Measurements from ENCODE around the gene TMEM139. TPM values are rescaled to one million over a fixed set of nuclear protein-coding genes. Genes with fewer than 3 reads are reported as not detected.

The TMEM139 gene
- total and polyA plus RNA-seq, 2 experiments from 2014 or later = 15.6 to 19.8 TPM

GRCh38 chr7:143321242-143321641 lies 36.5 kb downstream of the TMEM139 start:
- Histone ChIP-seq H3K9me3 (ENCODE audit: low read depth) (no peaks in the 10 kb centered on the region), H3K4me3 (no peak overlapping the region), H3K27ac (no peak overlapping the region), H3K79me2 (no peaks in the 10 kb centered on the region), H3K4me2 (no peak overlapping the region), H3K36me3 (replicated peaks; ENCODE audit: insufficient read depth, low read depth) (no peaks in the 10 kb centered on the region), H2AFZ (no peak overlapping the region), H4K20me1 (ENCODE audit: insufficient read depth, poor library complexity, severe bottlenecking) (no peaks in the 10 kb centered on the region), H3K9me2 (replicated peaks; ENCODE audit: insufficient read depth) (no peaks in the 10 kb centered on the region), H3K4me1 (ENCODE audit: insufficient read depth) (peaks cover 12% of the 10 kb centered on the region), H3K27me3 (no peaks in the 10 kb centered on the region)
- WGBS (ENCODE audit: low lambda C conversion rate, missing lambda C conversion rate) = 93% methylated on average over 10 of the region's 10 CpGs
- DNase-seq (ENCODE audit: low spot score) = no peak
- no peak for TF ChIP-seq EZH2 (IDR thresholded peaks at IDR 0.05; ENCODE audit: borderline replicate concordance)
- no peak for TF ChIP-seq CTCF (IDR thresholded peaks at IDR 0.05; ENCODE audit: poor library complexity)
- TF ChIP-seq EZH2phosphoT487 (IDR thresholded peaks at IDR 0.05; ENCODE audit: low read depth, severe bottlenecking, unreplicated experiment) = no peak

- Histone ChIP-seq H2AFZ (no peak overlapping the region), H3K4me3 (no peak overlapping the region), H3K4me1 (ENCODE audit: insufficient read depth) (peaks cover 12% of the 10 kb centered on the region), H3K9me3 (ENCODE audit: low read depth) (no peaks in the 10 kb centered on the region), H3K36me3 (replicated peaks; ENCODE audit: insufficient read depth, low read depth) (no peaks in the 10 kb centered on the region), H4K20me1 (ENCODE audit: insufficient read depth, poor library complexity, severe bottlenecking) (no peaks in the 10 kb centered on the region), H3K27me3 (no peaks in the 10 kb centered on the region), H3K4me2 (no peak overlapping the region), H3K79me2 (no peaks in the 10 kb centered on the region), H3K9me2 (replicated peaks; ENCODE audit: insufficient read depth) (no peaks in the 10 kb centered on the region), H3K27ac (no peak overlapping the region)
- no peak for TF ChIP-seq EZH2 (IDR thresholded peaks at IDR 0.05; ENCODE audit: borderline replicate concordance)
- TF ChIP-seq EZH2phosphoT487 (IDR thresholded peaks at IDR 0.05; ENCODE audit: low read depth, severe bottlenecking, unreplicated experiment) = no peak
- TF ChIP-seq CTCF (IDR thresholded peaks at IDR 0.05; ENCODE audit: poor library complexity) = no peak
- WGBS (ENCODE audit: low lambda C conversion rate, missing lambda C conversion rate) = 85% methylated on average over 4 of the region's 4 CpGs
- no peak for DNase-seq (ENCODE audit: low spot score)
Measured at GRCh38 chr7:143321734-143322133, 37.0 kb downstream of the TMEM139 start.

- Histone ChIP-seq H3K4me2 (no peak overlapping the region), H3K9me2 (replicated peaks; ENCODE audit: insufficient read depth) (no peaks in the 10 kb centered on the region), H3K79me2 (no peaks in the 10 kb centered on the region), H3K27ac (no peak overlapping the region), H3K4me1 (ENCODE audit: insufficient read depth) (peaks cover 12% of the 10 kb centered on the region), H2AFZ (no peak overlapping the region), H3K27me3 (no peaks in the 10 kb centered on the region), H3K36me3 (replicated peaks; ENCODE audit: insufficient read depth, low read depth) (no peaks in the 10 kb centered on the region), H4K20me1 (ENCODE audit: insufficient read depth, poor library complexity, severe bottlenecking) (no peaks in the 10 kb centered on the region), H3K9me3 (ENCODE audit: low read depth) (no peaks in the 10 kb centered on the region), H3K4me3 (no peak overlapping the region)
- no peak for TF ChIP-seq CTCF (IDR thresholded peaks at IDR 0.05; ENCODE audit: poor library complexity)
- no peak for TF ChIP-seq EZH2phosphoT487 (IDR thresholded peaks at IDR 0.05; ENCODE audit: low read depth, severe bottlenecking, unreplicated experiment)
- no peak for TF ChIP-seq EZH2 (IDR thresholded peaks at IDR 0.05; ENCODE audit: borderline replicate concordance)
- 79% methylated on average over 23 of the region's 23 CpGs for WGBS (ENCODE audit: low lambda C conversion rate, missing lambda C conversion rate)
- DNase-seq (ENCODE audit: low spot score) = peak; percentile 22
Measured at GRCh38 chr7:143322760-143323633, 38.2 kb downstream of the TMEM139 start.
